NCI-H1417 (cell line): Measurements from ENCODE around the gene SPINT2.
A peak's percentile ranks its signal among the peaks of the same experiment; 100 is the strongest.

ENCODE experiments used
- DNase-seq, 3 experiments: peaks; one replicate each; lab custom pipeline; 2025; lab: John Stamatoyannopoulos, UW

SPINT2 gene

GRCh38 chr19:38267761-38268483 lies 3.5 kb downstream of the SPINT2 start:
- peak in 1 of 3 experiments; percentile 7 for DNase-seq

- DNase-seq = no peak
Observed at GRCh38 chr19:38268539-38268938, 4.2 kb downstream of the SPINT2 start.

- peak in 1 of 3 experiments; percentile 23 for DNase-seq
Observed at GRCh38 chr19:38270587-38271167, 6.3 kb downstream of the SPINT2 start.

- DNase-seq = no peak
Observed at GRCh38 chr19:38273499-38273898, 9.1 kb downstream of the SPINT2 start.

GRCh38 chr19:38274739-38275138 lies 10.4 kb downstream of the SPINT2 start:
- DNase-seq = no peak

- DNase-seq = no peak
Observed at GRCh38 chr19:38276942-38277517, 12.7 kb downstream of the SPINT2 start.

- DNase-seq = no peak
Observed at GRCh38 chr19:38277549-38277948, 13.2 kb downstream of the SPINT2 start.

- DNase-seq = no peak
Observed at GRCh38 chr19:38277969-38278680, 13.8 kb downstream of the SPINT2 start.

GRCh38 chr19:38278751-38279150 lies 14.4 kb downstream of the SPINT2 start:
- DNase-seq = no peak

GRCh38 chr19:38280030-38280921 lies 15.9 kb downstream of the SPINT2 start:
- DNase-seq = no peak

- no peak for DNase-seq
Observed at GRCh38 chr19:38281811-38282566, 17.6 kb downstream of the SPINT2 start.

- DNase-seq = no peak
Observed at GRCh38 chr19:38283271-38283670, 18.9 kb downstream of the SPINT2 start.

GRCh38 chr19:38284422-38284821 lies 20.0 kb downstream of the SPINT2 start:
- DNase-seq = no peak

GRCh38 chr19:38285567-38285966 lies 21.2 kb downstream of the SPINT2 start:
- no peak for DNase-seq

- DNase-seq = no peak
Observed at GRCh38 chr19:38287604-38288003, 23.2 kb downstream of the SPINT2 start.

GRCh38 chr19:38288123-38288855 lies 23.9 kb downstream of the SPINT2 start:
- no peak for DNase-seq

- DNase-seq = no peak
Observed at GRCh38 chr19:38289955-38290354, 25.6 kb downstream of the SPINT2 start.

GRCh38 chr19:38290631-38291147 lies 26.3 kb downstream of the SPINT2 start:
- no peak for DNase-seq

GRCh38 chr19:38291855-38292254 lies 27.5 kb downstream of the SPINT2 start:
- DNase-seq = no peak

- no peak for DNase-seq
Observed at GRCh38 chr19:38293281-38293680, 28.9 kb downstream of the SPINT2 start.
